Renal pelvis (tissue), 4 donors: ENCODE data around the gene BET1L. TPM values are rescaled to one million over a fixed set of nuclear protein-coding genes. Genes with fewer than 3 reads are reported as not detected.
"Not testable (repeated sequence)": the region's sequence is repeated elsewhere in the genome, so short reads cannot be mapped to it uniquely, and the experiment has no call there.

Experiments used
- DNase-seq: peaks from one replicate; pipeline ENCODE4 v3.0.0-alpha.2; 2013
- polyA plus RNA-seq, 3 donors: library from polyadenylated mRNA; unstranded; fragments of 120-200 nt; gene quantifications; one replicate each; pipeline ENCODE4 v1.2.1, GENCODE V29; 2013; ENCODE audit not compliant: insufficient read length in 3 of 3

The BET1L gene
- polyA plus RNA-seq, 3 donors: 46.2 to 51.5 (median 48.6) TPM

DNA sequence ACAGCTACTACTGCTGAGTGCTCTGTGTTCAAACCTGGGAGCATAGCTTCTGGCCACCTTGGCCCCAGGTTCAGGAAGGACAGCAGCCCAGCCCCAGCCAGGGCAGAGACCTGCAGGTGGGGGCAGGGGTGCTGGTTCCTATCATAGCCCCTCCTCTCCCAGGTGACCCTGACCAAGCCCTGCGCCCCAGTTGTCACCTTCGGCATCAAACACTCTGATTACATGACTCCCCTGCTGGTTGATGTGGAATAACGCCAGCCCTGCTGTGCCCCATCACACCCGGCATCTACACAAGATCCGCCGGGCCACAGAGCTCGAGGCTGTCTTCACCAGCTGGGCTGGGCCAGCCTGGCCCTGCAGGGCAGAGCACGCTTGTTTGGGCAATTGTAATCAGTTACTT is 7.4 kb downstream of the BET1L start:
- DNase-seq: no peak

DNA sequence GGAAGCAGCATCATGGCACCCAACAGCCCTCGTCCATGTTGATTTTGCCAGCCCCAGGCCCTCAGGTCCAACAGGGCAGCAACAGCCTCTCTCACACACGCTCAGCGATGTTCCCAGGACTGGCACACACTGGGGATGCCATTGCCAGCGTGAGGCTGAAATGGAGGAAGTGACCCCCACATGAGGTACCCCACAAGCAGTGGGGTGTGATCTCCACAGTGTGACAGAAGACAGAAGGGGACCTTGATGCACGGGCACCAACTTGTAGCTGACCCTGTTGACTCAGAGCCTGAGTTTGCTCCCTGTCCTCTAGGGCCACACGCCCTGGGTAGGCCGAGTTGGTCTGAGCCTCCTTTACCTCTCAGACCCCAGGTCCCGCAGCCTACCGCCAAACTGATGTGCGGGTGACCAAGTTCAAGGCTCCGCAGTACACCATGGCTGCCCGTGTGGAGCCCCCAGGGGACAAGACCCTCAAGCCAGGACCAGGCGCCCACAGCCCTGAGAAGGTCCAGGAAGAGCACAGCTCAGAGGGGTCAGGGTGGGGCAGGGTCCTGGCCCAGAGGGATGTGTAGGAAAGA is 8.1 kb downstream of the BET1L start:
- DNase-seq: no peak

DNA sequence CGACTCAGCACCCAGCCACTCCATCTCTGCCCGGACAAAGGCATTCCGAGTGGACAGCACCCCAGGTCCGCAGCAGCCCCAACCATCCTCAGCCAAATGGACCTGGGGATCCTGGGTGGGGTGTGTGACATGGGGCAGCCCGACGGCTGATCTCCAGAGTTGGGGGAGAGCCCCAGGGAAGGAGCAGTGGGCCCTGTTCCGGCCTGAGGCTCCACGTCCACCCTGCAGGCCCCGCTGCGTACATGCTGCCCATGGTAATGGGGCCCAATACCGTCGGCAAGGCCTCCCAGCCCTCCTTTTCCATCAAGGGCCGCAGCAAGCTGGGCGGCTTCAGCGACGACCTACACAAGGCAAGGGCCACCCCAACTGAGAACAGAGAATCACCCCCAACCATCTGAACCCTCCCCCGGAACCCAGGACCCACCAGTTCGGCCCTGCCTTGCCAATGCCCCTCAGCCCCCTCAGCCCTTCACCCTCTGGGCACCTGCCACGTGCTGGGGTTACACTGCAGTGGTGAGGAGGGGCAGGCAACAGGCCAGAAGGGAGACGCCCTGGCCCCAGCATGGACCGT is 8.9 kb downstream of the BET1L start:
- DNase-seq: no peak

DNA sequence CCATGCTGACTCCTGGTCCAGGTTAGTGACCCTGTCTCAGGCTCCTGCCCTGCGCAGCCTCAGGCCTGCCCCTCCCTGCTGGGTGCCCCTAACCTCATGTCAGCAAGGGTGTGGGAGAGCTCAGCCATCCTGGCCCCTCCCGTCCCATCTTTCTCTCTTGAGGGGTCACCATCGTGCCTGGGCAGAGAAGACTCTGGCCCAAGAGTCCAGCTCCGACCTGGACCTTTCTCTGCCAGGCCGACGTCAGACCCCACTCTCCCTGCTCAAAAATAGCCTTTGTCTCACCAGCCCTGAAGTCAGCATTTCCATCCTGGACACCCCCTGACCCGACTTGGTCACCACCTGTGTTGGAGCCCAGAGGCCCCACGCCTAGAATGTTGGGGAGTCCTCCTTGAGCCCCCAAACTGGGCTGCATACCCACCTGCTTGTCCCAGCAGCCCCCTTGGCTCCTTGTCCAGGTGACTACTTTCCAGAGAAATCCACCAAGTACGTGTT is 9.4 kb downstream of the BET1L start:
- DNase-seq: no peak

DNA sequence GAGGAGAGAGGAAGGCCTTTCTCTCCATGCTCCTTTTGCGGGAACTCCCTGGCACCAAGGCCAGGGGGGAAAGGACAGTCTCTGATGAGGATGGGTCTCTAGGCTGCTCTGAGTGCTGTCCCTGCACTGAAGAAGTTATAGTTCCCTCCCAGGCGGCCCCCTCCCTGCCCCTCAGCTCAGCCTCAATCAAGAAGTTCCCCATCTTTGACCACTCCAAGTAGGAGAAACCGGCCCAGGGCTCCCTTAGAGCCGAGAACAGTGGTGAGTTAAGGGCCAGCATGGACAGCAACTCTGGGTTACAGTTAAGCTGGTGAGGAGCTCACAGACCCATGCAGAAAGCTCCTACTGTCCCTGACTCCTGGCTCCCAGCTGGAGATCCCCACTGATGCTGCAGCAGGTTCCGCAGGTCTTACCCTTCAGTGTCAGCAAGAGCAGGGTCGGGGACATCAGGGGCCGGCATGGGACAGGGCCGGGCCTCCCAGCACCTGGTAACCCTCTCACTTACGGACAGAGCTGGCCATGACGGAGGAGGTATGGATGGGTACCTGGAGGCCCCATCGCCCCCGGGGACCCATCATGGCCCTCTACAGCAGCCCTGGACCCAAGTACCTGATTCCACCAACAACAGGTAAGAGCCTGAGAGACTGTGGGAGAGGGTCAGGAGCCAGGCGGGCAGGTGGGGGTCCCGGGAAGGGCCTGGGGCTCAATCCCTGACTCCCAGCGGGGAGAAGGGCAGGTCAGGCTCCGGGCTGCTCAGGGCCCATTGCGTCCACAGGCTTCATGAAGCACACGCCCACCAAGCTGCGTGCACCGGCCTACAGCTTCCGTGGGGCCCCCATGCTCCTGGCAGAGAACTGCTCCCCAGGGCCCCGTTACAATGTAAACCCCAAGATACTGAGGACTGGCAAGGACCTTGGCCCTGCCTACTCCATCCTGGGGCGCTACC is 10.1 kb downstream of the BET1L start:
- no peak for DNase-seq

DNA sequence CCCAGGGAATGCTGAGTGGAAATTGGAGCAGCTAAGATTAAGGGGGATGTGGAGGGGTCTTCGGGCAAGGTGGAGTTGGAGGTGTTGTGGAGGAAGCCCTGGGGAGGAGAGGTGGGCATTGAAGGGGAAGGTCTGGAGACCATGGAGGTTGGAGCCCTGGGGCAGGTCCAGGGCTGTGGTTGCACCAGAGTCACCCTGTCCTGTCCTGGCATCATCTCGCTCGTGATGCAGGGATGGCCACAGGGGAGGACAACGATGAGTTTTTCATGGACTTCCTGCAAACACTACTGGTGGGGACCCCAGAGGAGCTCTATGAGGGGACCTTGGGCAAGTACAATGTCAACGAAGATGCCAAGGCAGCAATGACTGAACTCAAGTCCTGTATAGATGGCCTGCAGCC is 13.7 kb downstream of the BET1L start:
- not testable (repeated sequence) for DNase-seq

DNA sequence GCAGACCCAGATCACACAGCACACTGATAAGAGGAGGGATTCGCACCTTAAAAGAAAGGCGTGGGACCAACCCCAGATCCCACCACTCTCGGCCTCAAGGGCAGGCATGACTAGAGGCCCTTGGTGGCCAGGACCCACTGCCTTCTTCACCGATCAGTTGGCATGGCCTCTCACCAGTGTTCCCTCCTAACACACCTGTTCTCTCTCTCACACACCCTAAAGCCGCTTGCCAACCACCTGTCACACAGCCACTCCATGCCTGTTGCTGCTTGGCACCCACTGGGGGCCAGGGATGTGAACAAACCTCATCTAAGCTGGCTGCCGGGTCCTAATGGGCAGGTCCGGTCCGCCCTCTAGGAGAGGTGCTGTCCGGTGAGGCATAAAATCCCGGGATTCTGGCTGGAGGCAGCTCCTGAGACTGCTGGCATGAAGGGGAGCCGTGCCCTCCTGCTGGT is 14.5 kb downstream of the BET1L start, which contains the start of gene SCGB1C1:
SCGB1C1 (plus strand) TSS at position 405 of the 455 bp plus-strand sequence; CDS start at position 427, 22 bp downstream.
- DNase-seq: not testable (repeated sequence)

DNA sequence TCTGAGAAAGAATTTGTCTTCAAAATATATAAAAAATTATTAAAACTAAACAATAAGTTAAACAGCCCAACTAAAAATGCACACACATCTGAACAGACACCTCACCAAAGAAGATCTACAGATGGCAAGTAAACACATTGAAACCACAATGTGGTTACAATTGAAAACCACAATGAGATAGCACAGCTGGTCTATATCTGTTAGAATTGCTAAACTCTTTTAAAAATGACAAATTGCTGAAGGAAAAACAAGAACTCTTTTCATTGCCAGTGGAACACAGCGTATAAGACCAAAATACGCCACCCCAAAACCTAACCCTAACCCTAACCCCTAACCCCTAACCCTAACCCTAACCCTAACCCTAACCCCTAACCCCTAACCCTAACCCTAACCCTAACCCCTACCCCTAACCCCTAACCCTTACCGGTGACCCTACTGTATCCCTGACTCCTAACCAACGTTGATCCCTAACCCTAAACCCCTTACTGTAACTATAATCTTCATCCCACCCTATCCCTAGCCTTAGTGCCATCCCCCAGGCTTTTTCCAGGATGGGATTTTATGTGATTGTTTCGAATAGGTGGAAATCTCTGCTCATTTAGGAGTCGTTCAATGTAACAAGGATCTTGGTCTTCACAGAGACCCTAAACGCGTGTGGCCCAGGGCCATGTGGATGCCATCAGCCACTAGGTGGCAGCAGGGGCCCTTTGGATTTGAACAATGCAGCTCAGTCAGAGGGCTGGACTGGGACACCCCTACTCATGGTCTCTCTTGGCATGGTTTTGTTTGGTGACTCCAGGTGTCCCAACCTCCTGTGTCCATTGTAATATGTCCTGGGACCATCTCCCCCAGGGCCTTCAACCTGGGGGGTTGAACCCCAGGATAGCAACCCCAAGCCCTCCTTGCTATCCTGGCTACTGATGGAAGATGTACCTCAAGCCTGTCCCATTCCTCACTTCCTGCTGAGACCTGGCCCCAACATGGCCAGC is 15.4 kb downstream of the BET1L start:
- not testable (repeated sequence) for DNase-seq

DNA sequence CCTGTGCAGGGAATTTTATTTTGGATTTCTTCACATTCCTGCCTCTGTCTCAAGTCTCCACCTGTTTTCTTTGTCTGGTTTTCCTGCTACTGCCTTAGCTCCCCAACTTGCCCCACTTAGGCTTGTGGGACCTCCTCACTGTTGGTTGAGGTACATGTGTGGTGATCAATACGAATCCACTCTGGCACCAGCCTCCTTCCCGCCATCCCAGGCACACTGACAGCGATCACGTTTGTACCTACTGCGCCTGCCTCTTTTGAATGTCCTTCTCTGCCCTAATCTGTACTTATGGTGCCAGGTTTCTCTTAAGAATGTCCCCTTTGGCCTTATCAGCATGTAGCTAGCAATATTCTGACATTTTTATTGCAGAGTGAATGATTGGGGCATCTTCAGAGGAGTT is 16.7 kb downstream of the BET1L start:
- DNase-seq: not testable (repeated sequence)

DNA sequence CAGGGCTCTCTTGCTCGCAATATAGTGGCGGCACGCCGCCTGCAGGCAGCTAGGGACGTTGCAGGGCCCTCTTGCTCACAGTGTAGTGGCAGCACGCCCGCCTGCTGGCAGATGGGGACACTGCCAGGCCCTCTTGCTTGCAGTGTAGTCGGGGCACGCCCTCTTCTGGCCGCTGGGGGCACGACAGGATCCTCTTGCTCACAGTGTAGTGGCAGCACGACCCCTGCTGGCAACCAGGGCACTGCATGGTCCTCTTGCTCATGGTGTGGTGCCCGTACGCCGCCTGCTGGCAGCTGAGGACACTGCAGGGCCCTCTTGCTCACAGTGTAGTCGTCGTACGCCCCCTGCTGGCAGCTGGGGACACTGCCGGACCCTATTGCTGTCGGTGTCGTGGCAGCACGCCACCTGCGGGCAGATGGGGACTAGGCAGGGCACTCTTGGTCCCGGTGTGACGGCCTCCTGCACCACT is 17.3 kb downstream of the BET1L start:
- not testable (repeated sequence) for DNase-seq

DNA sequence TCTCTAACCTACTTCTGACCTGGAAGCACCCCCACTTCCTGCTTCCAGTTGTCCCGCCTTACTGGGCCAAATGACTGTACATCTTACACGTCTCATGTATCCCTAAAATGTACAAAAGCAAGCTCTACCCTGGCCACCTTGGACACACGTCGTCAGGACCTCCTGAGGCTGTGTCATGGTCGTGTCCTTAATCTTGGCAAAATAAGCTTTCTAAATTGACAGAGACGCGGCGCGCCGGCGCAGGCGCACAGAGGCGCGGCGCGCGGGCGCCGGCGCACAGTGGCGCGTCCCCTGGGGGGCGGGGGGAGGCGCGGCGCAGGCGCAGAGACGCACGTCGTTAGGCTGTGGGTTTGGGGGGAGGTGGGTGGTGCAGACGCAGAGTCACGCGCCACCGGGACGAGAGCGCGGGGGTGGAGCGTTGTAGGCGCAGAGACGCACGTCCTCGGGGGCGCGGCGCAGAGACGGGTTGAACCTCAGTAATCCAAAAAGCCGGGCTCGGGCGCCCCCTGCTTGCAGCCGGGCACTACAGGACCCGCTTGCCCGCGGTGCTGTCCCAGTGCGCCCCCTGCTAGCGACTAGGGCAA is 17.9 kb downstream of the BET1L start:
- not testable (repeated sequence) for DNase-seq

DNA sequence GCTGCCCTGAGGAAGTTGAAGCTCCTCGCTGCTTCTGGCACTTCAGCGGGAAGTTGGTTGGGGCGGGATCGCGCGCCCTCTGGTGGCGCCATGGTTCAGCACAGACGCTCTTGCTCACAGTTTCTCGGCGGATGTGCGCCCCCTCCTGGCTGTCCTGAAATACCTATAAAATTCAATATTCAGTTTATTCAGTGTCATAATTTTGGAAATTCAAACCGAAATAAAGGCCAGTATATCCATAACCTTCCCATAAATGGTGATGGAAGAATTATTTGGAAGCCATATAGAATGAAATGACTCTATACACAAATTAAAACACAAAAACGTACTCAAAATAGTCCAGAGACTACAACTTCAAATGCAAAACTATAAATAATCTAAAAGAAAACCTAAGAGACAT is 27.0 kb downstream of the BET1L start:
- DNase-seq: not testable (repeated sequence)

Other genes starting within 250 kb of the BET1L start
- gene SCGB1C1, start 14.3 kb downstream of the BET1L start, polyA plus RNA-seq: 1 to 10 TPM in 2 of 3 donors, under 1 TPM in 1; 0.56 to 1.5 (median 1.3) TPM
- gene RIC8A, start 309 bp upstream of the BET1L start, polyA plus RNA-seq: 10 to 100 TPM; 82.3 to 91.5 (median 90.5) TPM
- 10 to 100 TPM; 30.6 to 42.3 (median 38.4) TPM for gene SIRT3, start 28.9 kb upstream of the BET1L start, polyA plus RNA-seq
- 100 to 1,000 TPM; 123 to 167 (median 143) TPM for gene PSMD13, start 29.6 kb upstream of the BET1L start, polyA plus RNA-seq
- gene NLRP6, start 71.0 kb upstream of the BET1L start, polyA plus RNA-seq: under 1 TPM; 0.40 to 0.86 (median 0.47) TPM
- 10 to 100 TPM; 21.5 to 27.7 (median 22.2) TPM for gene PGGHG, start 81.7 kb upstream of the BET1L start, polyA plus RNA-seq
- under 1 TPM; 0.23 to 0.87 (median 0.62) TPM for gene IFITM5, start 92.1 kb upstream of the BET1L start, polyA plus RNA-seq
- 100 to 1,000 TPM; 212 to 269 (median 215) TPM for gene IFITM2, start 100.4 kb upstream of the BET1L start, polyA plus RNA-seq
- gene IFITM1, start 106.6 kb upstream of the BET1L start, polyA plus RNA-seq: 10 to 100 TPM; 32.2 to 44.9 (median 33.7) TPM
- gene IFITM3, start 113.5 kb upstream of the BET1L start, polyA plus RNA-seq: 100 to 1,000 TPM; 359 to 402 (median 395) TPM
- 10 to 100 TPM; 77.7 to 93.4 (median 87.2) TPM for gene B4GALNT4, start 162.1 kb upstream of the BET1L start, polyA plus RNA-seq
- 1 to 10 TPM; 6.5 to 7.0 (median 6.7) TPM for gene PKP3, start 186.8 kb upstream of the BET1L start, polyA plus RNA-seq
- 10 to 100 TPM; 49.6 to 61.7 (median 61.5) TPM for gene SIGIRR, start 207.6 kb upstream of the BET1L start, polyA plus RNA-seq
- gene ANO9, start 234.6 kb upstream of the BET1L start, polyA plus RNA-seq: 10 to 100 TPM; 11.2 to 17.4 (median 14.2) TPM
- 10 to 100 TPM; 40.0 to 44.9 (median 41.2) TPM for gene PTDSS2, start 242.9 kb upstream of the BET1L start, polyA plus RNA-seq